ENCODE results near the gene CDK5RAP3.

GRCh38 chr17:47994724-47995123 lies 23.8 kb downstream of the CDK5RAP3 start:
- TF ChIP-seq CTCF (IDR thresholded peaks at IDR 0.05), result no peak
- no peak for TF ChIP-seq EZH2phosphoT487 (IDR thresholded peaks at IDR 0.05; ENCODE audit: borderline replicate concordance, low read depth)
- no peak for TF ChIP-seq MXI1 (IDR thresholded peaks at IDR 0.05; ENCODE audit: low read depth, low read length)
- no peak for TF ChIP-seq IRF3 (IDR thresholded peaks at IDR 0.05; ENCODE audit: low read depth, low read length)
- no peak for TF ChIP-seq EP300 (IDR thresholded peaks at IDR 0.05; ENCODE audit: borderline replicate concordance in 1 of 2, low read depth in 1 of 2, low read length in 1 of 2)
- no peak for TF ChIP-seq RAD21 (IDR thresholded peaks at IDR 0.05; ENCODE audit: low read length)

Data from SK-N-SH (cell line).